MCF 10A (cell line): ENCODE results near the gene MBTPS2. TPM values are rescaled to one million over a fixed set of nuclear protein-coding genes. Genes with fewer than 3 reads are reported as not detected.
A peak's percentile ranks its signal among the peaks of the same experiment; 100 is the strongest.

ENCODE experiments used
- Bru-seq: library from RNA; stranded (reverse); fragments of 400-500 nt; gene quantifications from one replicate; lab custom pipeline; 2021; lab: Mats Ljungman, UMichigan
- BruChase-seq, 2 experiments: library from RNA; stranded (reverse); fragments of 400-500 nt; gene quantifications; one replicate each; lab custom pipeline; 2021; lab: Mats Ljungman, UMichigan
- BruUV-seq: library from RNA; stranded (reverse); fragments of 400-500 nt; replicated peaks from 2 replicates; lab custom pipeline; 2021; lab: Mats Ljungman, UMichigan
- CTCF ChIA-PET: fragments of 300-600 bp; sonication (Branson Sonifier 250); formaldehyde crosslinking; extraction: SDS; loops from one replicate; lab custom pipeline; 2021; ENCODE audit warnings: antibody characterized with exemption, inconsistent platforms; lab: Yijun Ruan, JAX
- POLR2A ChIA-PET: fragments of 300-600, 350-650 bp; sonication (Branson Sonifier 250); formaldehyde crosslinking; extraction: SDS; loops from one replicate; lab custom pipeline; 2020; ENCODE audit warnings: antibody characterized with exemption, inconsistent platforms; lab: Yijun Ruan, JAX
- DNase-seq: peaks from one replicate; pipeline ENCODE4 v3.0.0-alpha.2; 2018; ENCODE audit not compliant: unreplicated experiment
- H3K27ac Mint-ChIP-seq: one replicate; pipeline ENCODE4 v1.8.0; 2022; ENCODE audit warnings: mild to moderate bottlenecking, low read depth, mixed read lengths; ENCODE audit not compliant: unreplicated experiment
- H3K27me3 Mint-ChIP-seq: one replicate; pipeline ENCODE4 v1.8.0; 2022; ENCODE audit warnings: mixed read lengths; ENCODE audit not compliant: insufficient read depth, unreplicated experiment
- H3K36me3 Mint-ChIP-seq: one replicate; pipeline ENCODE4 v1.8.0; 2022; ENCODE audit warnings: mild to moderate bottlenecking, moderate library complexity, mixed read lengths; ENCODE audit not compliant: insufficient read depth, unreplicated experiment
- H3K4me1 Mint-ChIP-seq: one replicate; pipeline ENCODE4 v1.8.0; 2022; ENCODE audit warnings: mixed read lengths; ENCODE audit not compliant: insufficient read depth, unreplicated experiment
- H3K4me3 Mint-ChIP-seq: one replicate; pipeline ENCODE4 v1.8.0; 2022; ENCODE audit warnings: mild to moderate bottlenecking, moderate library complexity, mixed read lengths; ENCODE audit not compliant: unreplicated experiment
- H3K9me3 Mint-ChIP-seq: one replicate; pipeline ENCODE4 v1.8.0; 2022; ENCODE audit warnings: mixed read lengths; ENCODE audit not compliant: unreplicated experiment
- intact Hi-C: fragments of 100-400 bp; cut with micrococcal nuclease; formaldehyde crosslinking; loops from 2 replicates; pipeline ENCODE4 v1.14.1; 2022
- long read RNA-seq: library from polyadenylated mRNA; stranded (forward); transcript quantifications from one replicate; pipeline ENCODE4 v2.0.0, GENCODE V29; 2022
- total RNA-seq: library from RNA; stranded (reverse); gene quantifications from 2 replicates; pipeline ENCODE4 v1.2.3, GENCODE V29; 2022
- TF ChIP-seq, protein P1 (sequence below): fragments of 200-600 bp; IDR thresholded peaks from one replicate; pipeline ENCODE4 v1.8.0; 2022; ENCODE audit warnings: antibody characterized with exemption, mild to moderate bottlenecking; ENCODE audit not compliant: unreplicated experiment

MBTPS2 gene
- total RNA-seq (21.1 and 21.8 TPM in 2 replicates), Bru-seq, nascent RNA (percentile 79 among the genes with signal in this experiment), BruChase-seq, experiment 1, labeled RNA remaining after a 6-hour chase (percentile 85 among the genes with signal in this experiment), BruChase-seq, experiment 2, labeled RNA remaining after a 2-hour chase (percentile 77 among the genes with signal in this experiment)
- long read RNA-seq, full-length matches to known transcripts = 69 of 93 reads
- long read RNA-seq, partial matches to known transcripts = 3 of 93 reads
- long read RNA-seq, other reads (novel, unspliced or antisense) = 21 of 93 reads

DNA sequence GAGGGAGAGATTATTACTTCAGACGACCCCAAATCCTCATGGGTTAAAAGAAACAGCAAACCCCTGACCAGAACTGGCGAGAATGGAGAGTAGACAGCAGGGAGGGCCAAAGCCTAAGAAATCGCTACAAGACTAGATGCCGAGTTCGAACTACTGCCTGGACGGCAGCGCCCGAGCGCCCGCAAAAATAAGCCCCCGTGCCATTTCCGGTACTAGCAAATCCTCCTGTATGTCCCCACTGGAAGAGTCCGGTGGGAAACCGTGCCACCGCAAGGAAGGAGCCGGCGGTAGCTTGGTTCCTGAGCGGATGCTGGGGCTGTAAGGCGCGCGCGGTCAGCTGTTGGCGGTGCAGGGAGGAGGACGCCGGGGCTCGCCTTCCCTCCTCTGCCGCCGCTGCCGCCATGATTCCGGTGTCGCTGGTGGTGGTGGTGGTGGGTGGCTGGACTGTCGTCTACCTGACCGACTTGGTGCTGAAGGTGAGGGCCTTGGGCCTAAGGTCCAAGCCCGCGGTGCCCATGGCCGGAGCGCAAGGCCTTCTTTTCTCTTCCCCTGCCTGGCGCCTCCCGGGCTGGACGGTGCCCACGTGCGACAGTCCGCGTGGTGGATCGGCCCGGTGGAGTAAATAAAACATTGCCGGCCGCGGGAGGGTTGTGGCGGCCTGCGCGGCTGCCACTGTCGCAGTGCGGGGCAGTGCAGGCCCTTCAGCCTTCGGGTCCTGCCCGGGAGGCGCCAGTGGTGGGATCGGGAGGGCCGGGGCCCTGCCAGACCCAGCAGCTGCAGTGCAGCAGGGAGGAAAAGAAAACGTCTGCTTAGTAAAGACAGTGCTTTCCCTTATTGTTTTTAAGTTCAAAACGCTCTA, at the start of gene MBTPS2:
Gene MBTPS2, plus strand, starts transcription at position 284 of the 859 bp plus-strand sequence. Its CDS starts 118 bp downstream, at position 402.
- Mint-ChIP-seq H3K36me3 (no peaks in the 10 kb centered on the region), H3K27me3 (peaks cover 42% of the 10 kb centered on the region), H3K27ac (peak within 1 kb of the TSS; percentile 93), H3K9me3 (no peaks in the 10 kb centered on the region), H3K4me3 (peak within 1 kb of the TSS; percentile 85), H3K4me1 (no peaks in the 10 kb centered on the region)
- peak; percentile 78 for DNase-seq
- TSS peak; percentile 61 for BruUV-seq
- intact Hi-C loops = loop anchor here (2.0 to 5.0 kb wide), 3 partner anchors 103 to 1715 kb away; partner anchors contain the start of gene SMS
- CTCF ChIA-PET = no interaction called here
- TF ChIP-seq, protein P1, sequence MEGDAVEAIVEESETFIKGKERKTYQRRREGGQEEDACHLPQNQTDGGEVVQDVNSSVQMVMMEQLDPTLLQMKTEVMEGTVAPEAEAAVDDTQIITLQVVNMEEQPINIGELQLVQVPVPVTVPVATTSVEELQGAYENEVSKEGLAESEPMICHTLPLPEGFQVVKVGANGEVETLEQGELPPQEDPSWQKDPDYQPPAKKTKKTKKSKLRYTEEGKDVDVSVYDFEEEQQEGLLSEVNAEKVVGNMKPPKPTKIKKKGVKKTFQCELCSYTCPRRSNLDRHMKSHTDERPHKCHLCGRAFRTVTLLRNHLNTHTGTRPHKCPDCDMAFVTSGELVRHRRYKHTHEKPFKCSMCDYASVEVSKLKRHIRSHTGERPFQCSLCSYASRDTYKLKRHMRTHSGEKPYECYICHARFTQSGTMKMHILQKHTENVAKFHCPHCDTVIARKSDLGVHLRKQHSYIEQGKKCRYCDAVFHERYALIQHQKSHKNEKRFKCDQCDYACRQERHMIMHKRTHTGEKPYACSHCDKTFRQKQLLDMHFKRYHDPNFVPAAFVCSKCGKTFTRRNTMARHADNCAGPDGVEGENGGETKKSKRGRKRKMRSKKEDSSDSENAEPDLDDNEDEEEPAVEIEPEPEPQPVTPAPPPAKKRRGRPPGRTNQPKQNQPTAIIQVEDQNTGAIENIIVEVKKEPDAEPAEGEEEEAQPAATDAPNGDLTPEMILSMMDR = no peak
- POLR2A ChIA-PET = interaction anchor here (0.6 to 2.7 kb wide), 13 partner anchors 8 to 1698 kb away, joined by 3 to 14 read pairs (median 3); partner anchors contain the start of genes EIF1AX and SMS

DNA sequence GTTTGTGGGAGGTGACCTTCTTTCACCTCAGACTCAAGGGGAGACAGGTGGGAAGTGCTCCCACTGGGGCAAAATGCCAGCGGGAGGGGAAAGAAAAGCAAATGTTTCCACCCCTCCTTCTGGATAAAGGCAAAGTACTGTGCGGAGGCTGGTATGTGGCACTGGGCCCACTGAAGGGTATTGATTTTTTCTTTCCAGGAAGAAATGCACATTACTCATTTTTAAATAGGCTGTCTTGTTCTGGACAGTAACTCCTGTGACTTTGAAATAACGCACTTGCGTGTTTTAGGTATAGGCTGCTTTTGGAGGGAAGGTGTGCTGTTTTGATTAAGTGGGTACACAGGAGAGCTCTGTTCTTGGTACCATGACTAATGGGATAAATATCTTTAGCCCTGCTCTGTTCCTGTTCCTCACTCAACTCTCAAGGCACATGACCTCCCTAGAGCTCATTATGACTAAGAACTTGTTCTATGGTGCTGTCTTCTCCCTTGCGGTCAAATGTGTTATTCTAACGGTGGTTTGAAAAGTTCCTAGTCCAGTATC, 40.7 kb upstream of the MBTPS2 start:
- DNase-seq = peak; percentile 77
- ChIA-PET CTCF (no interaction called here), POLR2A (interaction anchor here (0.8 to 1.2 kb wide), 2 partner anchors 42 to 135 kb away, joined by 3 to 4 read pairs; no protein-coding TSS in a partner anchor)
- intact Hi-C loops = no loop called here
- Mint-ChIP-seq H3K4me3 (peak overlapping the region; percentile 53), H3K27ac (peak overlapping the region; percentile 83), H3K27me3 (peaks cover 62% of the 10 kb centered on the region), H3K36me3 (peaks cover 7% of the 10 kb centered on the region), H3K9me3 (peaks cover 8% of the 10 kb centered on the region), H3K4me1 (peaks cover 31% of the 10 kb centered on the region)
- BruUV-seq = no TSS peak
- TF ChIP-seq, protein P1 = no peak

DNA sequence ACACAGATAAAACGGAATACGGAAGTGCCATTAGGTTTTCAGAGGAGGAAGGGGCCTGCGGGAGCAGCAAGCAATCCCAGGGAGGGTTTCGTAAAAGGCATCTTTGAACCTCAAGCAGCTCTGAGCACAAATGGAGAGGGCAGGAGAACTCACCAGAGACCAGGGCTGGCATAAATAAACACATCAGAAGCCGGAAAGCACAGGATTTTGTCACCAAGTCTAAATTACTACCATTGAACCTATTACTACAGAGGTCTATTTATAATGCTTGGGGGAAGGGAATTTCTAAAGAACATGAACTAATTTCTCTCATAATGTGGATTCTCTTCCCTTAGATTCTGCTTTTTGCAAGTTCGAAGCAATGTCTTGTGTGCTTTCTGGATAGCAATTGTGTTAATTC, 39.6 kb upstream of the MBTPS2 start:
- TF ChIP-seq, protein P1 = no peak
- ChIA-PET CTCF (no interaction called here), POLR2A (interaction anchor here (1.2 to 2.5 kb wide), 2 partner anchors 39 to 41 kb away, joined by 4 to 11 read pairs; partner anchors contain the start of gene MBTPS2)
- peaks cover 31% of the 10 kb centered on the region for H3K4me1 Mint-ChIP-seq
- H3K27ac Mint-ChIP-seq = no peak overlapping the region
- intact Hi-C loops = no loop called here
- no peak for DNase-seq
- H3K36me3 Mint-ChIP-seq = peaks cover 7% of the 10 kb centered on the region
- no peaks in the 10 kb centered on the region for H3K9me3 Mint-ChIP-seq
- no TSS peak for BruUV-seq
- H3K4me3 Mint-ChIP-seq = no peak overlapping the region
- peaks cover 59% of the 10 kb centered on the region for H3K27me3 Mint-ChIP-seq
